Spleen (tissue), 11 donors: ENCODE data around the gene CLIP2. TPM values are rescaled to one million over a fixed set of nuclear protein-coding genes. Genes with fewer than 3 reads are reported as not detected.

Experiments
- DNase-seq: peaks from one replicate; pipeline ENCODE4 v3.0.0-alpha.2; 2020
- H3K27ac ChIP-seq, 8 donors: fragments of 200-600 bp; sonication (generic) in 7 of 8; 1 replicate in 4 of 8; 2 replicates in 4 of 8; pipeline versions ENCODE4 v1.5.0 to v1.8.0; 2016 to 2021; ENCODE audit warnings: inconsistent platforms in 4 of 8, mild to moderate bottlenecking in 4 of 8, moderate library complexity in 1 of 8
- H3K27me3 ChIP-seq, 7 donors: fragments of 200-600 bp; sonication (generic) in 6 of 7; replicated peaks in 1 of 7; 1 replicate in 4 of 7; 2 replicates in 3 of 7; pipeline versions ENCODE4 v1.5.0 to v1.8.0; 2016 to 2021; ENCODE audit warnings: inconsistent platforms in 3 of 7, mild to moderate bottlenecking in 1 of 7
- H3K36me3 ChIP-seq, 6 donors: fragments of 200-600 bp; sonication (generic) in 5 of 6; 1 replicate in 4 of 6; 2 replicates in 2 of 6; pipeline versions ENCODE4 v1.5.0 to v1.8.0; 2016 to 2021; ENCODE audit warnings: inconsistent platforms in 2 of 6
- H3K4me1 ChIP-seq, 6 donors: fragments of 200-600 bp; sonication (generic) in 5 of 6; 1 replicate in 3 of 6; 2 replicates in 3 of 6; pipeline versions ENCODE4 v1.5.0 to v1.8.0; 2016 to 2021; ENCODE audit warnings: inconsistent platforms in 3 of 6
- H3K4me3 ChIP-seq, 8 donors: fragments of 200-600 bp; sonication (generic) in 7 of 8; 1 replicate in 4 of 8; 2 replicates in 4 of 8; pipeline versions ENCODE4 v1.5.0 to v1.8.0; 2016 to 2021; ENCODE audit warnings: inconsistent platforms in 4 of 8, mild to moderate bottlenecking in 4 of 8, moderate library complexity in 2 of 8
- H3K9me3 ChIP-seq, 8 donors: fragments of 200-600 bp; sonication (generic) in 7 of 8; 1 replicate in 4 of 8; 2 replicates in 4 of 8; pipeline versions ENCODE4 v1.5.0 to v1.8.0; 2016 to 2021; ENCODE audit warnings: inconsistent platforms in 4 of 8
- CTCF ChIP-seq, 11 experiments: fragments of 200-600 bp in 7 of 11; fragments of 450-650 bp in 4 of 11; sonication (generic) in 4 of 11; IDR thresholded peaks in 8 of 11; conservative IDR thresholded peaks in 3 of 11; 1 replicate in 7 of 11; 2 replicates in 4 of 11; pipeline versions ENCODE4 v1.4.0 to v1.8.0; 2016 to 2021; ENCODE audit warnings: antibody characterized with exemption in 11 of 11, inconsistent platforms in 4 of 11, mild to moderate bottlenecking in 1 of 11
- POLR2A ChIP-seq, 3 donors: fragments of 450-650 bp; IDR thresholded peaks; one replicate each; pipeline ENCODE4 v1.5.1; 2017; ENCODE audit warnings: antibody characterized with exemption in 3 of 3, mild to moderate bottlenecking in 1 of 3
- POLR2AphosphoS5 ChIP-seq, 3 donors: sonication (generic); formaldehyde crosslinking; IDR thresholded peaks; one replicate each; pipeline ENCODE4 v1.5.1; 2017; ENCODE audit warnings: antibody characterized with exemption in 3 of 3
- WGBS, 5 donors: extraction: QIAGEN DNeasy Blood & Tissue Kit in 3 of 5; methylation state at CpG; one replicate each; pipeline versions ENCODE4 v1.1.5 to v1.1.7; 2013 to 2018; 5-methylcytosine and 5-hydroxymethylcytosine counted together
- intact Hi-C: fragments of 100-400 bp; cut with DNase I; formaldehyde crosslinking; loops from one replicate; pipeline ENCODE4 v1.15.0; 2023; ENCODE audit warnings: low total_unique reads
- polyA plus RNA-seq, 3 donors: library from polyadenylated mRNA; stranded (reverse); fragments of 200-250 nt; gene quantifications; one replicate each; pipeline ENCODE4 v1.2.1, GENCODE V29; 2013
- total RNA-seq, 7 donors: library from RNA; depleted of rRNA in 3 of 7; stranded (reverse); fragments of >200 nt in 3 of 7; fragmentation: NEBNext Ultra II Directional in 4 of 7; extraction: Animal tissue kit (Norgen Biotek cat#: 25700) in 4 of 7; gene quantifications; one replicate each; pipeline versions ENCODE4 v1.1.0 to v1.2.1, GENCODE V29; 2016 to 2021
- donor health status: healthy with polysubstance abuse.
- donor health status: DM: no; HTN: no; CAD: no; lungs with moderate emphysema.
- donor health status: DM: no; HTN: no; CAD: no.
- donor health status: Bipolar disorder and iron deficiency.
- donor health status: healthy.
- donor health status: DM: no; HTN: no; CAD: no.
- donor health status: DM: yes; HTN: yes; CAD: no.

Gene CLIP2
- total and polyA plus RNA-seq, 10 donors = 2.7 to 18.6 (median 16.9) TPM

GRCh38 chr7:74354009-74354408, 64.8 kb downstream of the CLIP2 start:
- intact Hi-C loops = no loop called here
- Histone ChIP-seq H3K4me3 (no peak overlapping the region), H3K27me3 (no peaks in the 10 kb centered on the region), H3K27ac (no peak overlapping the region), H3K4me1 (no peaks in the 10 kb centered on the region), H3K9me3 (peaks cover 0 to 18% (median 14%) of the 10 kb centered on the region in 8 donors), H3K36me3 (peaks cover 0 to 52% (median 13%) of the 10 kb centered on the region in 6 donors)
- 95 to 98% (median 96%) methylated on average over 5 to 6 of the region's 6 CpGs for WGBS, 5 donors
- DNase-seq = no peak
- TF ChIP-seq CTCF (IDR thresholded peaks at IDR 0.05 in 8 of 11, conservative IDR thresholded peaks at IDR 0.05 in 3 of 11) = no peak
- no peak for TF ChIP-seq POLR2A (IDR thresholded peaks at IDR 0.05)
- TF ChIP-seq POLR2AphosphoS5 (IDR thresholded peaks at IDR 0.05) = no peak

- no peaks in the 10 kb centered on the region for H3K27me3 ChIP-seq
- H3K9me3 ChIP-seq = peaks cover 0 to 18% (median 14%) of the 10 kb centered on the region in 8 donors
- 82 to 91% (median 87%) methylated on average over 4 of the region's 4 CpGs for WGBS, 5 donors
- peaks cover 0 to 62% (median 17%) of the 10 kb centered on the region in 6 donors for H3K36me3 ChIP-seq
- H3K4me1 ChIP-seq = no peaks in the 10 kb centered on the region
- DNase-seq = no peak
- H3K4me3 ChIP-seq = no peak overlapping the region
- TF ChIP-seq POLR2AphosphoS5 (IDR thresholded peaks at IDR 0.05) (no peak), POLR2A (IDR thresholded peaks at IDR 0.05) (no peak), CTCF (IDR thresholded peaks at IDR 0.05 in 8 of 11, conservative IDR thresholded peaks at IDR 0.05 in 3 of 11) (no peak)
- no peak overlapping the region for H3K27ac ChIP-seq
- intact Hi-C loops = no loop called here
Measured at GRCh38 chr7:74355091-74355490, 65.9 kb downstream of the CLIP2 start.

GRCh38 chr7:74356589-74357315, 67.5 kb downstream of the CLIP2 start:
- Histone ChIP-seq H3K36me3 (peaks cover 0 to 78% (median 22%) of the 10 kb centered on the region in 6 donors), H3K27ac (no peak overlapping the region), H3K27me3 (no peaks in the 10 kb centered on the region), H3K9me3 (peaks cover 0 to 18% (median 14%) of the 10 kb centered on the region in 8 donors), H3K4me1 (no peaks in the 10 kb centered on the region), H3K4me3 (no peak overlapping the region)
- no peak for TF ChIP-seq CTCF (IDR thresholded peaks at IDR 0.05 in 8 of 11, conservative IDR thresholded peaks at IDR 0.05 in 3 of 11)
- TF ChIP-seq POLR2AphosphoS5 (IDR thresholded peaks at IDR 0.05) = no peak
- TF ChIP-seq POLR2A (IDR thresholded peaks at IDR 0.05) = no peak
- intact Hi-C loops = no loop called here
- no peak for DNase-seq
- 89 to 97% (median 94%) methylated on average over 3 to 10 of the region's 10 CpGs for WGBS, 5 donors

- 93 to 98% (median 95%) methylated on average over 4 to 11 of the region's 11 CpGs for WGBS, 5 donors
- H3K9me3 ChIP-seq = peaks cover 0 to 18% (median 14%) of the 10 kb centered on the region in 8 donors
- no peak for TF ChIP-seq POLR2AphosphoS5 (IDR thresholded peaks at IDR 0.05)
- TF ChIP-seq POLR2A (IDR thresholded peaks at IDR 0.05) = no peak
- TF ChIP-seq CTCF (IDR thresholded peaks at IDR 0.05 in 8 of 11, conservative IDR thresholded peaks at IDR 0.05 in 3 of 11) = no peak
- no peak overlapping the region for H3K4me3 ChIP-seq
- intact Hi-C loops = no loop called here
- peaks cover 0 to 91% (median 24%) of the 10 kb centered on the region in 6 donors for H3K36me3 ChIP-seq
- no peak overlapping the region for H3K27ac ChIP-seq
- no peaks in the 10 kb centered on the region for H3K27me3 ChIP-seq
- no peak for DNase-seq
- H3K4me1 ChIP-seq = no peaks in the 10 kb centered on the region
Measured at GRCh38 chr7:74360008-74360407, 70.8 kb downstream of the CLIP2 start.
